ENCODE measurements around the gene RAPGEF2. TPM values are rescaled to one million over a fixed set of nuclear protein-coding genes. Genes with fewer than 3 reads are reported as not detected.

Gene RAPGEF2
- total and polyA plus RNA-seq, 2 donors (not counting 3 experiments of a cell fraction or from before 2014, with no cell fraction given): 28.7 to 55.2 TPM

DNA sequence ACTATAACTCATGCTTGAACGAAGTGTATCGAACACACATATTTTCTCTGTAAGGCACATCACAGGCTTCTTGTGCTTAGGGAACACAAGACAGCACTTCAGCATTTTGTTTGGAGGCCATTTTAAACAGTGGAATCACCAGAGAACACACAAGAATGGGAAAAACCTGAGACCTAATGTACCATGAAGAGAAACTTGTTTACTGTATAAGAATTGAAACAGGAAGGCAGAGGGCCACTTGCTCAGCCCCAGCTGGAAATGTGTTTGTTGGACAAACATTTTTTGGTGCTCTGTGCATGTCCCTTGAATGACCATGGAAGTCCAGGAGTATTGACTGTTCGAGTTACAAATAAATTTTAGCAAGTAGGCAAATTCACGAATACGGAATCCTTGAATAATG, 47.5 kb downstream of the RAPGEF2 start:
- H3K9me3 ChIP-seq (replicated peaks; ENCODE audit: control insufficient read depth, insufficient read depth, low read length): no peaks in the 10 kb centered on the region
- H3K4me1 ChIP-seq (ENCODE audit: control insufficient read depth, extremely low read depth, insufficient read depth, low read length): peaks cover 3% of the 10 kb centered on the region
- no peak overlapping the region for H3K27ac ChIP-seq (ENCODE audit: insufficient read depth, low read depth, low read length)
- H3K36me3 ChIP-seq (ENCODE audit: control insufficient read depth in 2 of 2, extremely low read depth in 1 of 2, insufficient read depth in 2 of 2, low read length in 2 of 2): no peaks in the 10 kb centered on the region
- no peaks in the 10 kb centered on the region for H3K9me1 ChIP-seq (replicated peaks; ENCODE audit: control insufficient read depth, extremely low read depth, insufficient read depth, low read length)
- H3K27me3 ChIP-seq (ENCODE audit: control insufficient read depth in 2 of 2, insufficient read depth in 2 of 2, low read length in 2 of 2): no peaks in the 10 kb centered on the region
- dilution Hi-C loops (cut with MboI; ENCODE audit: extremely low pct_ligation_motif_present, low sequenced_read_pairs) (no loop called here), intact Hi-C loops (cut with micrococcal nuclease) (no loop called here)
- no TSS peak for BruUV-seq (replicated peaks)
- H4K20me1 ChIP-seq (replicated peaks; ENCODE audit: control insufficient read depth, extremely low read depth, insufficient read depth, low read length): peaks cover 15% of the 10 kb centered on the region
- ChIA-PET POLR2A (interaction anchor here (1.0 kb wide), 1 partner anchor 9 kb away, joined by 3 read pairs; no protein-coding TSS in a partner anchor), CTCF (interaction anchor here (0.8 kb wide), 1 partner anchor 255 kb away, joined by 3 read pairs; no protein-coding TSS in a partner anchor)
- no peak overlapping the region for H3K4me2 ChIP-seq (ENCODE audit: insufficient read depth, low read length)
- DNase-seq (ENCODE audit: low read depth, low spot score) (no peak), FAIRE-seq (no peak)
- H2AFZ ChIP-seq (ENCODE audit: low read depth, low read length): no peak overlapping the region
- H3K79me2 ChIP-seq (ENCODE audit: control insufficient read depth, insufficient read depth, low read length): peaks cover 64% of the 10 kb centered on the region
- H3K4me3 ChIP-seq (replicated peaks in 1 of 3; ENCODE audit: insufficient read depth in 1 of 3, low read depth in 1 of 3, low read length in 3 of 3): no peak overlapping the region
- no peak overlapping the region for H3K9ac ChIP-seq (replicated peaks; ENCODE audit: extremely low read depth, insufficient read depth, low read length)
- TF ChIP-seq FOS (IDR thresholded peaks at IDR 0.05; ENCODE audit: borderline replicate concordance, insufficient read depth, low read length) (no peak), POLR2AphosphoS5 (IDR thresholded peaks at IDR 0.05; ENCODE audit: insufficient read depth, low read depth, low read length) (no peak), JUN (IDR thresholded peaks at IDR 0.05; ENCODE audit: borderline replicate concordance, insufficient read depth, insufficient read length, low read depth) (no peak), GATA2 (IDR thresholded peaks at IDR 0.05; ENCODE audit: insufficient read depth, insufficient read length, low read depth, low read length) (no peak), POLR2A (IDR thresholded peaks at IDR 0.05; ENCODE audit: low read depth, low read length) (no peak)
- TF ChIP-seq, protein P1, sequence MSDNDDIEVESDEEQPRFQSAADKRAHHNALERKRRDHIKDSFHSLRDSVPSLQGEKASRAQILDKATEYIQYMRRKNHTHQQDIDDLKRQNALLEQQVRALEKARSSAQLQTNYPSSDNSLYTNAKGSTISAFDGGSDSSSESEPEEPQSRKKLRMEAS (IDR thresholded peaks at IDR 0.05; ENCODE audit: insufficient read depth, insufficient read length): no peak
- TF ChIP-seq, protein P2, sequence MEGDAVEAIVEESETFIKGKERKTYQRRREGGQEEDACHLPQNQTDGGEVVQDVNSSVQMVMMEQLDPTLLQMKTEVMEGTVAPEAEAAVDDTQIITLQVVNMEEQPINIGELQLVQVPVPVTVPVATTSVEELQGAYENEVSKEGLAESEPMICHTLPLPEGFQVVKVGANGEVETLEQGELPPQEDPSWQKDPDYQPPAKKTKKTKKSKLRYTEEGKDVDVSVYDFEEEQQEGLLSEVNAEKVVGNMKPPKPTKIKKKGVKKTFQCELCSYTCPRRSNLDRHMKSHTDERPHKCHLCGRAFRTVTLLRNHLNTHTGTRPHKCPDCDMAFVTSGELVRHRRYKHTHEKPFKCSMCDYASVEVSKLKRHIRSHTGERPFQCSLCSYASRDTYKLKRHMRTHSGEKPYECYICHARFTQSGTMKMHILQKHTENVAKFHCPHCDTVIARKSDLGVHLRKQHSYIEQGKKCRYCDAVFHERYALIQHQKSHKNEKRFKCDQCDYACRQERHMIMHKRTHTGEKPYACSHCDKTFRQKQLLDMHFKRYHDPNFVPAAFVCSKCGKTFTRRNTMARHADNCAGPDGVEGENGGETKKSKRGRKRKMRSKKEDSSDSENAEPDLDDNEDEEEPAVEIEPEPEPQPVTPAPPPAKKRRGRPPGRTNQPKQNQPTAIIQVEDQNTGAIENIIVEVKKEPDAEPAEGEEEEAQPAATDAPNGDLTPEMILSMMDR (IDR thresholded peaks at IDR 0.05; ENCODE audit: extremely low read depth in 1 of 2, insufficient read depth in 1 of 2, low read depth in 1 of 2, low read length in 2 of 2): no peak
